Measurements from ENCODE around the gene MYLK4.

The MYLK4 gene

GRCh38 chr6:2686515-2686914 is 64.2 kb downstream of the MYLK4 start:
- TF ChIP-seq FOXP2 (optimal IDR thresholded peaks at IDR 0.05; ENCODE audit: borderline replicate concordance, extremely low read depth, extremely low read length, insufficient read depth) (no peak), SIN3A (IDR thresholded peaks at IDR 0.05; ENCODE audit: borderline replicate concordance, insufficient read depth, low read length) (no peak), TAF1 (IDR thresholded peaks at IDR 0.05; ENCODE audit: borderline replicate concordance, insufficient read depth, low read length) (no peak), REST (IDR thresholded peaks at IDR 0.05; ENCODE audit: insufficient read depth in 1 of 2, low read depth in 2 of 2, low read length in 2 of 2) (no peak), POLR2AphosphoS5 (IDR thresholded peaks at IDR 0.05; ENCODE audit: low read depth, low read length) (no peak)

GRCh38 chr6:2684766-2685754 is 65.7 kb downstream of the MYLK4 start:
- no peak for TF ChIP-seq FOXP2 (optimal IDR thresholded peaks at IDR 0.05; ENCODE audit: borderline replicate concordance, extremely low read depth, extremely low read length, insufficient read depth)
- no peak for TF ChIP-seq TAF1 (IDR thresholded peaks at IDR 0.05; ENCODE audit: borderline replicate concordance, insufficient read depth, low read length)
- no peak for TF ChIP-seq POLR2AphosphoS5 (IDR thresholded peaks at IDR 0.05; ENCODE audit: low read depth, low read length)
- no peak for TF ChIP-seq SIN3A (IDR thresholded peaks at IDR 0.05; ENCODE audit: borderline replicate concordance, insufficient read depth, low read length)
- no peak for TF ChIP-seq REST (IDR thresholded peaks at IDR 0.05; ENCODE audit: insufficient read depth in 1 of 2, low read depth in 2 of 2, low read length in 2 of 2)

- TF ChIP-seq TAF1 (IDR thresholded peaks at IDR 0.05; ENCODE audit: borderline replicate concordance, insufficient read depth, low read length): no peak
- TF ChIP-seq FOXP2 (optimal IDR thresholded peaks at IDR 0.05; ENCODE audit: borderline replicate concordance, extremely low read depth, extremely low read length, insufficient read depth): no peak
- no peak for TF ChIP-seq REST (IDR thresholded peaks at IDR 0.05; ENCODE audit: insufficient read depth in 1 of 2, low read depth in 2 of 2, low read length in 2 of 2)
- TF ChIP-seq POLR2AphosphoS5 (IDR thresholded peaks at IDR 0.05; ENCODE audit: low read depth, low read length): no peak
- no peak for TF ChIP-seq SIN3A (IDR thresholded peaks at IDR 0.05; ENCODE audit: borderline replicate concordance, insufficient read depth, low read length)
Measured at GRCh38 chr6:2684103-2684749, 66.5 kb downstream of the MYLK4 start.

GRCh38 chr6:2680264-2680922 is 70.3 kb downstream of the MYLK4 start:
- TF ChIP-seq TAF1 (IDR thresholded peaks at IDR 0.05; ENCODE audit: borderline replicate concordance, insufficient read depth, low read length) (no peak), SIN3A (IDR thresholded peaks at IDR 0.05; ENCODE audit: borderline replicate concordance, insufficient read depth, low read length) (no peak), FOXP2 (optimal IDR thresholded peaks at IDR 0.05; ENCODE audit: borderline replicate concordance, extremely low read depth, extremely low read length, insufficient read depth) (no peak), POLR2AphosphoS5 (IDR thresholded peaks at IDR 0.05; ENCODE audit: low read depth, low read length) (no peak), REST (IDR thresholded peaks at IDR 0.05; ENCODE audit: insufficient read depth in 1 of 2, low read depth in 2 of 2, low read length in 2 of 2) (no peak)

Data from PFSK-1 (cell line).